Peyer's patch (tissue), 4 donors: ENCODE results near the gene HUS1. TPM values are rescaled to one million over a fixed set of nuclear protein-coding genes. Genes with fewer than 3 reads are reported as not detected.

Experiments
- DNase-seq, 3 donors: peaks; one replicate each; pipeline ENCODE4 v3.0.0-alpha.2; 2017 to 2019
- H3K27ac ChIP-seq, 4 donors: fragments of 200-600 bp; sonication (generic); one replicate each; pipeline ENCODE4 v1.5.1; 2016 to 2019
- H3K27me3 ChIP-seq, 2 donors: fragments of 200-600 bp; sonication (generic); one replicate each; pipeline ENCODE4 v1.5.1; 2019
- H3K36me3 ChIP-seq, 3 donors: fragments of 200-600 bp; sonication (generic); one replicate each; pipeline ENCODE4 v1.5.1; 2016 to 2019
- H3K4me1 ChIP-seq, 4 donors: fragments of 200-600 bp; sonication (generic); one replicate each; pipeline ENCODE4 v1.5.1; 2016 to 2019
- H3K4me3 ChIP-seq, 4 donors: fragments of 200-600 bp; sonication (generic); 1 replicate in 3 of 4; 2 replicates in 1 of 4; pipeline ENCODE4 v1.5.1; 2016 to 2019; ENCODE audit warnings: mild to moderate bottlenecking in 1 of 4
- H3K9me3 ChIP-seq, 4 donors: fragments of 200-600 bp; sonication (generic); one replicate each; pipeline ENCODE4 v1.5.1; 2016 to 2019; ENCODE audit warnings: mild to moderate bottlenecking in 1 of 4
- POLR2A ChIP-seq, 2 donors: fragments of 450-650 bp; IDR thresholded peaks; one replicate each; pipeline ENCODE4 v1.5.1; 2017; ENCODE audit warnings: antibody characterized with exemption in 2 of 2, mild to moderate bottlenecking in 2 of 2, moderate library complexity in 2 of 2
- total RNA-seq, 4 donors: library from RNA; depleted of rRNA; stranded (reverse); fragments of >200 nt; gene quantifications; one replicate each; pipeline ENCODE4 v1.1.0, GENCODE V29; 2016
- TF ChIP-seq, protein P1 (sequence below), 6 experiments: fragments of 450-650 bp in 4 of 6; fragments of 200-600 bp in 2 of 6; sonication (generic) in 1 of 6; IDR thresholded peaks; one replicate each; pipeline ENCODE4 v1.5.1; 2017 to 2019; ENCODE audit warnings: antibody characterized with exemption in 6 of 6, mild to moderate bottlenecking in 3 of 6, moderate library complexity in 1 of 6

The HUS1 gene
- total RNA-seq, 4 donors from 2014 or later = 33.6 to 63.4 (median 53.4) TPM

GRCh38 chr7:48011951-48012350 is 32.5 kb upstream of the HUS1 start:
- no peak for TF ChIP-seq POLR2A (IDR thresholded peaks at IDR 0.05)
- TF ChIP-seq, protein P1, sequence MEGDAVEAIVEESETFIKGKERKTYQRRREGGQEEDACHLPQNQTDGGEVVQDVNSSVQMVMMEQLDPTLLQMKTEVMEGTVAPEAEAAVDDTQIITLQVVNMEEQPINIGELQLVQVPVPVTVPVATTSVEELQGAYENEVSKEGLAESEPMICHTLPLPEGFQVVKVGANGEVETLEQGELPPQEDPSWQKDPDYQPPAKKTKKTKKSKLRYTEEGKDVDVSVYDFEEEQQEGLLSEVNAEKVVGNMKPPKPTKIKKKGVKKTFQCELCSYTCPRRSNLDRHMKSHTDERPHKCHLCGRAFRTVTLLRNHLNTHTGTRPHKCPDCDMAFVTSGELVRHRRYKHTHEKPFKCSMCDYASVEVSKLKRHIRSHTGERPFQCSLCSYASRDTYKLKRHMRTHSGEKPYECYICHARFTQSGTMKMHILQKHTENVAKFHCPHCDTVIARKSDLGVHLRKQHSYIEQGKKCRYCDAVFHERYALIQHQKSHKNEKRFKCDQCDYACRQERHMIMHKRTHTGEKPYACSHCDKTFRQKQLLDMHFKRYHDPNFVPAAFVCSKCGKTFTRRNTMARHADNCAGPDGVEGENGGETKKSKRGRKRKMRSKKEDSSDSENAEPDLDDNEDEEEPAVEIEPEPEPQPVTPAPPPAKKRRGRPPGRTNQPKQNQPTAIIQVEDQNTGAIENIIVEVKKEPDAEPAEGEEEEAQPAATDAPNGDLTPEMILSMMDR (IDR thresholded peaks at IDR 0.05) = no peak
- DNase-seq = no peak
- Histone ChIP-seq H3K36me3 (no peaks in the 10 kb centered on the region), H3K4me1 (no peaks in the 10 kb centered on the region), H3K27ac (no peak overlapping the region), H3K4me3 (no peak overlapping the region), H3K9me3 (no peaks in the 10 kb centered on the region), H3K27me3 (no peaks in the 10 kb centered on the region)

- TF ChIP-seq, protein P1 (IDR thresholded peaks at IDR 0.05) = no peak
- no peak for TF ChIP-seq POLR2A (IDR thresholded peaks at IDR 0.05)
- no peak for DNase-seq
- Histone ChIP-seq H3K27ac (no peak overlapping the region), H3K27me3 (no peaks in the 10 kb centered on the region), H3K9me3 (no peaks in the 10 kb centered on the region), H3K36me3 (no peaks in the 10 kb centered on the region), H3K4me1 (no peaks in the 10 kb centered on the region), H3K4me3 (no peak overlapping the region)
Measured at GRCh38 chr7:48011323-48011722, 31.9 kb upstream of the HUS1 start.

DNA sequence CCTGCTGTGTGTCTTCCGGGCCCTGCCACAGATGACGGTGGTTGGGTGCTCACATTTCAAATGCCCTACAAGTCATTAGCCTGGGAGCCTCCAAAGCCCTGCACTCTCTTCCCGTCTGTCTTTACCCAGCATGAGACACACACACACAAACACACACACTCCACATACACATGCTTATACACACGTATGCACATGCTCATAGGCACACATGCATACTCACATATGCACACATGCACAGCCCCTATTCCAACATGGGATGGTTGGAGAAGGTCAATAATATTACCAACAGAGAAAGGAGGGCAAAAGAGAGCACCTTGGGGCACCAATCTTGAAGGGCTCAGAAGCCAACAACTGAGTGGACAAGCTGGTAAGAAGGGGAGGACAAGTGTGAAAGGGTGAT is 30.5 kb upstream of the HUS1 start:
- TF ChIP-seq, protein P1 (IDR thresholded peaks at IDR 0.05) = no peak
- no peak for TF ChIP-seq POLR2A (IDR thresholded peaks at IDR 0.05)
- no peaks in the 10 kb centered on the region for H3K27me3 ChIP-seq

DNA sequence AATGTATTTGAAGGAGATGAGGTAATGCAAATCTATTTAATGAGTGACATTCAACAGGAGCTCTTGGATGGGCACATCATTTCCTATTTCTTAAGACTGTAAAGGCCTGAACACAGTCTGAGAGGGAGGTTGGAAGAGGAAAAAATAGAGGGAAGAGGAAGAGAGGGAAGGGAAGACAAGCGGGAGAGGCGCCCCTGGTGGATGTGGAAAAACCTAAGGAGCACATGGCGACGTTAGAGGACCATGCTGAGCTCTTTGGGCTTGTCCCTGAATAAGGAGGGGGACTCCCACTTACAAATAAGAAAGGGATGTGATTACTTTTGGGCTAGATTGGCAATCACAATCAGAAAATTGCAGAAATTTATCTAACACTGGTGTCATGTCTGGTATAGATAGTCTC is 29.8 kb upstream of the HUS1 start:
- no peaks in the 10 kb centered on the region for H3K4me1 ChIP-seq
- no peak for TF ChIP-seq POLR2A (IDR thresholded peaks at IDR 0.05)
- H3K27ac ChIP-seq = no peak overlapping the region
- no peak overlapping the region for H3K4me3 ChIP-seq
- H3K36me3 ChIP-seq = no peaks in the 10 kb centered on the region
- no peak for DNase-seq
- no peaks in the 10 kb centered on the region for H3K9me3 ChIP-seq
- no peaks in the 10 kb centered on the region for H3K27me3 ChIP-seq

More for the DNA sequence above, 30.5 kb upstream of the HUS1 start:
- Histone ChIP-seq H3K4me1 (no peaks in the 10 kb centered on the region), H3K36me3 (no peaks in the 10 kb centered on the region), H3K9me3 (no peaks in the 10 kb centered on the region), H3K27ac (no peak overlapping the region), H3K4me3 (no peak overlapping the region)
- no peak for DNase-seq

GRCh38 chr7:48006866-48007265 is 27.5 kb upstream of the HUS1 start:
- Histone ChIP-seq H3K9me3 (no peaks in the 10 kb centered on the region), H3K4me3 (no peak overlapping the region)
- TF ChIP-seq, protein P1 (IDR thresholded peaks at IDR 0.05) = no peak
- no peak for TF ChIP-seq POLR2A (IDR thresholded peaks at IDR 0.05)

GRCh38 chr7:48004638-48005037 is 25.2 kb upstream of the HUS1 start:
- no peak for DNase-seq
- Histone ChIP-seq H3K4me3 (no peak overlapping the region), H3K27ac (no peak overlapping the region), H3K9me3 (no peaks in the 10 kb centered on the region), H3K27me3 (no peaks in the 10 kb centered on the region), H3K4me1 (no peaks in the 10 kb centered on the region), H3K36me3 (no peaks in the 10 kb centered on the region)
- no peak for TF ChIP-seq POLR2A (IDR thresholded peaks at IDR 0.05)
- TF ChIP-seq, protein P1 (IDR thresholded peaks at IDR 0.05) = no peak

More at GRCh38 chr7:48006866-48007265, 27.5 kb upstream of the HUS1 start:
- Histone ChIP-seq H3K27ac (no peak overlapping the region), H3K4me1 (no peaks in the 10 kb centered on the region), H3K27me3 (no peaks in the 10 kb centered on the region), H3K36me3 (no peaks in the 10 kb centered on the region)
- DNase-seq = no peak
